ENCODE measurements around the gene HEATR1.

DNA sequence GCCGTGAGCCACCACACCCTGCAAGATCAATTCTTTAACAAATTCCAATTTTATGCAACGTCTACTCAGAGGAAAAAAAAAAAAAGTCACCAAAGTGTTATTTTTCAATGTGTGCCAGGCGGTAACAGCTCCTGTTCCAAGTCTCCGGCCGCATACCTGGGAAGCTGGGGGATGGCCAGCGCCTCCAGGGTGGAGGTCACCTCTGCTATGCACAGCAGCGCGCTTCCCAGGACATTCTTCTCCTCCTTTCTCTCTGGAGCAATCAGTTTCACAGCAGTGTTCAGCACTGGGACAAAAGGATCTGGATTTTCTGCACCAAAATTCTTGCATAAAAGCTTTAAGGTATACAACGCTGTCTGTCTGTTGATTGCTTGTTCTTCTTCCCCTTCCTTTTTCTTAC, 46.2 kb downstream of the HEATR1 start:
- TF ChIP-seq, protein P1, sequence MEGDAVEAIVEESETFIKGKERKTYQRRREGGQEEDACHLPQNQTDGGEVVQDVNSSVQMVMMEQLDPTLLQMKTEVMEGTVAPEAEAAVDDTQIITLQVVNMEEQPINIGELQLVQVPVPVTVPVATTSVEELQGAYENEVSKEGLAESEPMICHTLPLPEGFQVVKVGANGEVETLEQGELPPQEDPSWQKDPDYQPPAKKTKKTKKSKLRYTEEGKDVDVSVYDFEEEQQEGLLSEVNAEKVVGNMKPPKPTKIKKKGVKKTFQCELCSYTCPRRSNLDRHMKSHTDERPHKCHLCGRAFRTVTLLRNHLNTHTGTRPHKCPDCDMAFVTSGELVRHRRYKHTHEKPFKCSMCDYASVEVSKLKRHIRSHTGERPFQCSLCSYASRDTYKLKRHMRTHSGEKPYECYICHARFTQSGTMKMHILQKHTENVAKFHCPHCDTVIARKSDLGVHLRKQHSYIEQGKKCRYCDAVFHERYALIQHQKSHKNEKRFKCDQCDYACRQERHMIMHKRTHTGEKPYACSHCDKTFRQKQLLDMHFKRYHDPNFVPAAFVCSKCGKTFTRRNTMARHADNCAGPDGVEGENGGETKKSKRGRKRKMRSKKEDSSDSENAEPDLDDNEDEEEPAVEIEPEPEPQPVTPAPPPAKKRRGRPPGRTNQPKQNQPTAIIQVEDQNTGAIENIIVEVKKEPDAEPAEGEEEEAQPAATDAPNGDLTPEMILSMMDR (IDR thresholded peaks at IDR 0.05), result no peak
- TF ChIP-seq, protein P2, sequence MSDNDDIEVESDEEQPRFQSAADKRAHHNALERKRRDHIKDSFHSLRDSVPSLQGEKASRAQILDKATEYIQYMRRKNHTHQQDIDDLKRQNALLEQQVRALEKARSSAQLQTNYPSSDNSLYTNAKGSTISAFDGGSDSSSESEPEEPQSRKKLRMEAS (IDR thresholded peaks at IDR 0.05; ENCODE audit: low read depth), result no peak
- TF ChIP-seq, protein P3, sequence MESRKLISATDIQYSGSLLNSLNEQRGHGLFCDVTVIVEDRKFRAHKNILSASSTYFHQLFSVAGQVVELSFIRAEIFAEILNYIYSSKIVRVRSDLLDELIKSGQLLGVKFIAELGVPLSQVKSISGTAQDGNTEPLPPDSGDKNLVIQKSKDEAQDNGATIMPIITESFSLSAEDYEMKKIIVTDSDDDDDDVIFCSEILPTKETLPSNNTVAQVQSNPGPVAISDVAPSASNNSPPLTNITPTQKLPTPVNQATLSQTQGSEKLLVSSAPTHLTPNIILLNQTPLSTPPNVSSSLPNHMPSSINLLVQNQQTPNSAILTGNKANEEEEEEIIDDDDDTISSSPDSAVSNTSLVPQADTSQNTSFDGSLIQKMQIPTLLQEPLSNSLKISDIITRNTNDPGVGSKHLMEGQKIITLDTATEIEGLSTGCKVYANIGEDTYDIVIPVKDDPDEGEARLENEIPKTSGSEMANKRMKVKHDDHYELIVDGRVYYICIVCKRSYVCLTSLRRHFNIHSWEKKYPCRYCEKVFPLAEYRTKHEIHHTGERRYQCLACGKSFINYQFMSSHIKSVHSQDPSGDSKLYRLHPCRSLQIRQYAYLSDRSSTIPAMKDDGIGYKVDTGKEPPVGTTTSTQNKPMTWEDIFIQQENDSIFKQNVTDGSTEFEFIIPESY (IDR thresholded peaks at IDR 0.05; ENCODE audit: borderline replicate concordance, low read depth), result no peak
- TF ChIP-seq CHD2 (IDR thresholded peaks at IDR 0.05; ENCODE audit: low read length, partially characterized antibody) (no peak), TAF1 (IDR thresholded peaks at IDR 0.05; ENCODE audit: borderline replicate concordance, low read depth, low read length) (no peak), TCF12 (IDR thresholded peaks at IDR 0.05) (no peak), EZH2phosphoT487 (IDR thresholded peaks at IDR 0.05; ENCODE audit: borderline replicate concordance, low read depth) (no peak)
